GM10847 (cell line): Measurements from ENCODE around the gene EEF2.

Source experiments
- POLR2A ChIP-seq: IDR thresholded peaks from 2 replicates; pipeline ENCODE4 v1.6.1; 2011; ENCODE audit not compliant: insufficient read length; ENCODE audit errors: extremely low read depth

EEF2 gene

GRCh38 chr19:3984908-3985642 lies at the start of gene EEF2:
Gene EEF2, minus strand, starts transcription at chr19:3985463. Its CDS starts 83 bp downstream, at chr19:3985380.
- TF ChIP-seq POLR2A = peak; percentile 100

GRCh38 chr19:4034048-4035017 lies 49.1 kb upstream of the EEF2 start:
- TF ChIP-seq POLR2A = no peak

GRCh38 chr19:4033028-4033956 lies 48.0 kb upstream of the EEF2 start:
- no peak for TF ChIP-seq POLR2A

- no peak for TF ChIP-seq POLR2A
These were observed 47.2 kb upstream of the EEF2 start for GRCh38 chr19:4032436-4032835.

- no peak for TF ChIP-seq POLR2A
These were observed 46.2 kb upstream of the EEF2 start for GRCh38 chr19:4031420-4031819.

- no peak for TF ChIP-seq POLR2A
These were observed 45.7 kb upstream of the EEF2 start for GRCh38 chr19:4030981-4031380.

- TF ChIP-seq POLR2A = no peak
These were observed 45.3 kb upstream of the EEF2 start for GRCh38 chr19:4030552-4030951.

GRCh38 chr19:4029247-4029614 lies 44.0 kb upstream of the EEF2 start:
- TF ChIP-seq POLR2A = no peak

GRCh38 chr19:4028334-4029246 lies 43.3 kb upstream of the EEF2 start:
- TF ChIP-seq POLR2A = no peak

- no peak for TF ChIP-seq POLR2A
These were observed 41.9 kb upstream of the EEF2 start for GRCh38 chr19:4027146-4027545.

- no peak for TF ChIP-seq POLR2A
These were observed 40.1 kb upstream of the EEF2 start for GRCh38 chr19:4025317-4025716.

- no peak for TF ChIP-seq POLR2A
These were observed 38.5 kb upstream of the EEF2 start for GRCh38 chr19:4023600-4024398.

- TF ChIP-seq POLR2A = no peak
These were observed 34.3 kb upstream of the EEF2 start for GRCh38 chr19:4019578-4019977.

GRCh38 chr19:4018775-4019504 lies 33.7 kb upstream of the EEF2 start:
- TF ChIP-seq POLR2A = no peak
